ENCODE measurements around the gene GPX5. TPM values are rescaled to one million over a fixed set of nuclear protein-coding genes. Genes with fewer than 3 reads are reported as not detected.
"Not testable (repeated sequence)": the region's sequence is repeated elsewhere in the genome, so short reads cannot be mapped to it uniquely, and the experiment has no call there.

Gene GPX5
- total RNA-seq, 2 donors from 2014 or later: not detected

GRCh38 chr6:28531479-28532128, 5.9 kb downstream of the GPX5 start:
- Mint-ChIP-seq H3K4me1 (peaks cover 5% of the 10 kb centered on the region), H3K4me3 (no peak overlapping the region), H3K27ac (no peak overlapping the region), H3K36me3 (ENCODE audit: low read depth) (peaks cover 3% of the 10 kb centered on the region), H3K27me3 (peaks cover 64% of the 10 kb centered on the region)
- H3K9me3 ChIP-seq (ENCODE audit: control insufficient read depth, low read length, poor library complexity, severe bottlenecking): no peaks in the 10 kb centered on the region
- ATAC-seq (no peak), DNase-seq (no peak)

GRCh38 chr6:28534306-28534705, 8.6 kb downstream of the GPX5 start:
- Mint-ChIP-seq H3K4me3 (no peak overlapping the region), H3K27me3 (peaks cover 62% of the 10 kb centered on the region), H3K4me1 (peaks cover 5% of the 10 kb centered on the region), H3K27ac (no peak overlapping the region), H3K36me3 (ENCODE audit: low read depth) (no peaks in the 10 kb centered on the region)
- ATAC-seq: no peak
- no peak for DNase-seq
- H3K9me3 ChIP-seq (ENCODE audit: control insufficient read depth, low read length, poor library complexity, severe bottlenecking): no peaks in the 10 kb centered on the region

- no peak overlapping the region for H3K4me3 Mint-ChIP-seq
- DNase-seq: no peak
- no peak for ATAC-seq
- no peak overlapping the region for H3K27ac Mint-ChIP-seq
- H3K9me3 ChIP-seq (ENCODE audit: control insufficient read depth, low read length, poor library complexity, severe bottlenecking): no peaks in the 10 kb centered on the region
- no peaks in the 10 kb centered on the region for H3K36me3 Mint-ChIP-seq (ENCODE audit: low read depth)
- H3K4me1 Mint-ChIP-seq: peaks cover 5% of the 10 kb centered on the region
- H3K27me3 Mint-ChIP-seq: peaks cover 60% of the 10 kb centered on the region
These were observed 9.2 kb downstream of the GPX5 start for GRCh38 chr6:28534875-28535274.

GRCh38 chr6:28537065-28537464, 11.4 kb downstream of the GPX5 start:
- Mint-ChIP-seq H3K4me1 (peaks cover 5% of the 10 kb centered on the region), H3K36me3 (ENCODE audit: low read depth) (peaks cover 2% of the 10 kb centered on the region), H3K4me3 (peak overlapping the region; percentile 53), H3K27ac (peak overlapping the region; percentile 79), H3K27me3 (peaks cover 45% of the 10 kb centered on the region)
- DNase-seq (no peak), ATAC-seq (no peak)
- no peaks in the 10 kb centered on the region for H3K9me3 ChIP-seq (ENCODE audit: control insufficient read depth, low read length, poor library complexity, severe bottlenecking)

GRCh38 chr6:28537509-28538140, 11.9 kb downstream of the GPX5 start:
- ATAC-seq (peak; percentile 69), DNase-seq (no peak)
- peaks cover 2% of the 10 kb centered on the region for H3K36me3 Mint-ChIP-seq (ENCODE audit: low read depth)
- H3K4me3 Mint-ChIP-seq: peak overlapping the region; percentile 53
- H3K27me3 Mint-ChIP-seq: peaks cover 49% of the 10 kb centered on the region
- peak overlapping the region; percentile 79 for H3K27ac Mint-ChIP-seq
- no peaks in the 10 kb centered on the region for H3K9me3 ChIP-seq (ENCODE audit: control insufficient read depth, low read length, poor library complexity, severe bottlenecking)
- H3K4me1 Mint-ChIP-seq: peaks cover 10% of the 10 kb centered on the region

GRCh38 chr6:28541996-28542395, 16.3 kb downstream of the GPX5 start:
- peaks cover 17% of the 10 kb centered on the region for H3K4me1 Mint-ChIP-seq
- DNase-seq (no peak), ATAC-seq (no peak)
- no peaks in the 10 kb centered on the region for H3K9me3 ChIP-seq (ENCODE audit: control insufficient read depth, low read length, poor library complexity, severe bottlenecking)
- peaks cover 47% of the 10 kb centered on the region for H3K27me3 Mint-ChIP-seq
- peak overlapping the region; percentile 93 for H3K27ac Mint-ChIP-seq
- H3K4me3 Mint-ChIP-seq: no peak overlapping the region
- peaks cover 2% of the 10 kb centered on the region for H3K36me3 Mint-ChIP-seq (ENCODE audit: low read depth)

GRCh38 chr6:28542440-28543296, 17.0 kb downstream of the GPX5 start:
- peak; percentile 82 for ATAC-seq
- H3K4me1 Mint-ChIP-seq: peaks cover 17% of the 10 kb centered on the region
- peak in 2 of 3 donors; percentile 15 to 38 for DNase-seq
- H3K27me3 Mint-ChIP-seq: peaks cover 44% of the 10 kb centered on the region
- H3K9me3 ChIP-seq (ENCODE audit: control insufficient read depth, low read length, poor library complexity, severe bottlenecking): no peaks in the 10 kb centered on the region
- H3K36me3 Mint-ChIP-seq (ENCODE audit: low read depth): peaks cover 2% of the 10 kb centered on the region
- H3K27ac Mint-ChIP-seq: peak overlapping the region; percentile 93
- H3K4me3 Mint-ChIP-seq: peak overlapping the region; percentile 87

- Mint-ChIP-seq H3K36me3 (ENCODE audit: low read depth) (peaks cover 2% of the 10 kb centered on the region), H3K27ac (peak overlapping the region; percentile 93), H3K27me3 (peaks cover 42% of the 10 kb centered on the region), H3K4me3 (peak overlapping the region; percentile 87), H3K4me1 (peaks cover 17% of the 10 kb centered on the region)
- ATAC-seq (peak; percentile 39), DNase-seq (no peak)
- H3K9me3 ChIP-seq (ENCODE audit: control insufficient read depth, low read length, poor library complexity, severe bottlenecking): no peaks in the 10 kb centered on the region
These were observed 18.2 kb downstream of the GPX5 start for GRCh38 chr6:28543651-28544610.

- peaks cover 58% of the 10 kb centered on the region for H3K27me3 Mint-ChIP-seq
These were observed 20.3 kb downstream of the GPX5 start for GRCh38 chr6:28545955-28546354.

GRCh38 chr6:28547003-28547402, 21.3 kb downstream of the GPX5 start:
- H3K36me3 Mint-ChIP-seq (ENCODE audit: low read depth); H3K4me3 Mint-ChIP-seq; ATAC-seq; DNase-seq; H3K27ac Mint-ChIP-seq; H3K9me3 ChIP-seq (ENCODE audit: control insufficient read depth, low read length, poor library complexity, severe bottlenecking): not testable (repeated sequence)
- Mint-ChIP-seq H3K4me1 (peaks cover 17% of the 10 kb centered on the region), H3K27me3 (peaks cover 68% of the 10 kb centered on the region)

More at GRCh38 chr6:28545955-28546354, 20.3 kb downstream of the GPX5 start:
- H3K4me1 Mint-ChIP-seq: peaks cover 17% of the 10 kb centered on the region
- H3K9me3 ChIP-seq (ENCODE audit: control insufficient read depth, low read length, poor library complexity, severe bottlenecking): no peaks in the 10 kb centered on the region
- H3K4me3 Mint-ChIP-seq: no peak overlapping the region
- ATAC-seq (no peak), DNase-seq (no peak)
- H3K36me3 Mint-ChIP-seq (ENCODE audit: low read depth): peaks cover 2% of the 10 kb centered on the region
- H3K27ac Mint-ChIP-seq: no peak overlapping the region

GRCh38 chr6:28551891-28552666, 26.4 kb downstream of the GPX5 start:
- Mint-ChIP-seq H3K4me3 (no peak overlapping the region), H3K36me3 (ENCODE audit: low read depth) (peaks cover 4% of the 10 kb centered on the region), H3K27ac (no peak overlapping the region), H3K27me3 (peaks cover 81% of the 10 kb centered on the region), H3K4me1 (peaks cover 2% of the 10 kb centered on the region)
- H3K9me3 ChIP-seq (ENCODE audit: control insufficient read depth, low read length, poor library complexity, severe bottlenecking): no peaks in the 10 kb centered on the region
- no peak for DNase-seq
- no peak for ATAC-seq

All from T-helper 17 cell (primary cell).